ENCODE results near the gene EXOC3L1.

EXOC3L1 gene

DNA sequence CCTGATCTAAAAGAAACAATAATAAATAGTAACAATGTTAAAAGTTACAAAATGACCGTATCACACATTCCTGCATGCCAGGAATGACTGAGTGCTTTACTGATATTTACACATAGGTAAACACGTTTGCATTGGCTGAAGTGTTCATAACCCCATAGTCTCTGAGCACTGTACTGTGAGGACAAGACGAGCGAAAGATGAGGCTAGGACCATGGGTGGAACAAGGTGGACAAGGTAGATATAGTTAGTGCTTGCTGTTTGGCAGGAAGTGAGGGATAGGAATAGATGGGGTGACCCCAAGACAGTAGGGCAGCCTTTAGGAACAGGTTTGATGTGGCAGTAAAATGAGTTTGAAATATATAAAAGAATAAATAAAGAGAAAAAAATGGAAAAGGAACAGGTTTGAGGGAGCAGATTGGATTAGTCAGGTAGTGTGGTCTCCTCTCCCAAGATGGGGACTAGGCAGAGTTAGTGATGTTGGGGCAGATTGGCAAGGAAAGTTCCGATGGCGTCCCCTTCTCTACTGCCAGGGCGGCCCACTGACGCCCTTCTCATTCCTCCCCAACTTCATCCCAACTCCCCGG lies 1.6 kb upstream of the EXOC3L1 start:
- TF ChIP-seq, protein P1, sequence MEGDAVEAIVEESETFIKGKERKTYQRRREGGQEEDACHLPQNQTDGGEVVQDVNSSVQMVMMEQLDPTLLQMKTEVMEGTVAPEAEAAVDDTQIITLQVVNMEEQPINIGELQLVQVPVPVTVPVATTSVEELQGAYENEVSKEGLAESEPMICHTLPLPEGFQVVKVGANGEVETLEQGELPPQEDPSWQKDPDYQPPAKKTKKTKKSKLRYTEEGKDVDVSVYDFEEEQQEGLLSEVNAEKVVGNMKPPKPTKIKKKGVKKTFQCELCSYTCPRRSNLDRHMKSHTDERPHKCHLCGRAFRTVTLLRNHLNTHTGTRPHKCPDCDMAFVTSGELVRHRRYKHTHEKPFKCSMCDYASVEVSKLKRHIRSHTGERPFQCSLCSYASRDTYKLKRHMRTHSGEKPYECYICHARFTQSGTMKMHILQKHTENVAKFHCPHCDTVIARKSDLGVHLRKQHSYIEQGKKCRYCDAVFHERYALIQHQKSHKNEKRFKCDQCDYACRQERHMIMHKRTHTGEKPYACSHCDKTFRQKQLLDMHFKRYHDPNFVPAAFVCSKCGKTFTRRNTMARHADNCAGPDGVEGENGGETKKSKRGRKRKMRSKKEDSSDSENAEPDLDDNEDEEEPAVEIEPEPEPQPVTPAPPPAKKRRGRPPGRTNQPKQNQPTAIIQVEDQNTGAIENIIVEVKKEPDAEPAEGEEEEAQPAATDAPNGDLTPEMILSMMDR (IDR thresholded peaks at IDR 0.05; ENCODE audit: low read length, missing control alignments) = no peak
- no peak for DNase-seq (ENCODE audit: low read depth)
- H3K4me3 ChIP-seq (replicated peaks; ENCODE audit: low read depth, low read length) = peak overlapping the region; percentile 97

DNA sequence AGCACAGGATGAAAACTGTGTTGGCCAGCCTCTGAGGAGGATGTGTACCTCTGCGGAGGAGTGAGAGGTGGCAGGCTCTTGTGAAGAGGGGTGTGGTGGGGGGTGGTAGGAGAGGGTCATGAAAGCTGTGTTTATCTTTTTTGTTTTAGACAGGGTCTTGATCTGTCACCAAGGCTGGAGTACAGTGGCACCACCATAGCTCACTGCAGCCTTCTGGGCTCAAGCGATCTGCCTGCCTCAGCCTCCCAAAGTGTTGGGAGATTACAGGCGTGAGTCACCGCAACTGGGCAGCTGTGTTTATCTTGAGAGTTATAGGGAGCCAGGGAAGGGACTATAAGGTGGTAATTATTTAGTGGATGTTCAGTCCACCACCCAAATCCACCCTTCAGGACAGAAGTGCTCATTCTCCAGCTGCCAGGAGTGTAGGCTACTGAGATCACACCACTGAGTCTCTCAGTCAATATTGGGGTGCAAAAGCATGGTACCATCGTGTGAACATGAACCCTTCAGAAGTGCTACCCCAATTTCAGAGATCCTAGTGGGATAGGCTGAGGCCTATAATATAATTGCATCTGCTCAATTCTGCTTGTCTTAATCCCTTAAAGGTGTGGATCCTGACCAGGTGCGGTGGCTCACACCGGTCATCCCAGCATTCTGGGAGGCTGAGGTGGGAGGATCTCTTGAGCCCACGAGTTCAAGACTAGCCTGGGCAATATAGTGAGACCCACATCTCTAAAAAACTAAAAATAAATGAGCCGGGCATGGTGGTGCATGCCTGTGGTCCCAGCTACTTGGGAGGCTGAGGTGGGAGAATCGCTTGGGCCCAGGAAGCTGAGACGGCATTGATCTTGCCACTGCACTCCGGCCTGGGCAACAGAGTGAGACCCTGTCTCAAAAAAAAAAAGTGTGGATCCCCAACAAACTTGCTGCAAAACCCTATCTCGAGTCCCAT lies 788 bp upstream of the EXOC3L1 start:
- TF ChIP-seq, protein P1 (IDR thresholded peaks at IDR 0.05; ENCODE audit: low read length, missing control alignments) = no peak
- DNase-seq (ENCODE audit: low read depth) = peak; percentile 29

DNA sequence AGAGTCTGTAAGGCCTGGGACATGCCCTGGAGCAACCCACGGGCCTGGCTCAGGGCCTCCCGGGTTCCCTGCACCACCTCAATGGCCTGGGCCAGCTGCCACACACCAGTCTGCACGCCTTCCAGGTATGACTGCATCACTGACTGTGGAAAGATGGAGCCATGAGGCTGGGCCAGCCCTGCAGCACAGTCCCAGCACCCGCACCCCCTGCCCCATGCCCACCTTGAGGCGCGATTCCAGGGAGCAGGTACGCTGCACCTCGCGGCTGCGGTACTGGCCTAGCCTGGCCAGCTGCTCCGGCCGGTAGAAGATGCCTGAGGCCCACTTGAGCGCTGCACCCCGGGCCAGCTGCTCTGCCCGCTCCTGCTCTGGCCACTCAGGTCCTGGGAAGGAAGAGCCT lies 1.1 kb downstream of the EXOC3L1 start:
- TF ChIP-seq, protein P1 (IDR thresholded peaks at IDR 0.05; ENCODE audit: low read length, missing control alignments) = no peak
- H3K4me3 ChIP-seq (replicated peaks; ENCODE audit: low read depth, low read length) = no peak overlapping the region
- no peak for DNase-seq (ENCODE audit: low read depth)

More for the DNA sequence above, 788 bp upstream of the EXOC3L1 start:
- H3K4me3 ChIP-seq (replicated peaks; ENCODE audit: low read depth, low read length) = no peak overlapping the region

DNA sequence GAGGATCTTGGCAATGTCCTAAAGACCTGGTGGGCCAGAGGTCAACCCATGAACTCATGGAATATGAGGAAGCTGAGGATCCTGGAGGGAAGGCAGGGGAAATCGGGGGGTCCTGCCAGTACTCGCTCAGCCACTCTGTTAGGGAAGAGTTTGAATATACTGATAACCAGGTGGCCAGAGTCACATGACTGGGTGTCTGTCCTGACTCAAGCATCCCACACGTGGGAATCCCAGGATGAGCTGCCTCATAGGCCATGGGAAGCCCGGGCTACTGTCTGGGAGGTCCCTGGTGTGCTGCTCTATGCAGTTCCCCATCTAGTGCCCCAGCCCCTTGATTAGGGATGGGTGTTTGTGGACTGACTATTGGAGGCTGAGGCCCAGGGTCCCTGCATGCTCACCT lies 1.6 kb downstream of the EXOC3L1 start:
- TF ChIP-seq, protein P1 (IDR thresholded peaks at IDR 0.05; ENCODE audit: low read length, missing control alignments) = no peak
- no peak for DNase-seq (ENCODE audit: low read depth)
- no peak overlapping the region for H3K4me3 ChIP-seq (replicated peaks; ENCODE audit: low read depth, low read length)

DNA sequence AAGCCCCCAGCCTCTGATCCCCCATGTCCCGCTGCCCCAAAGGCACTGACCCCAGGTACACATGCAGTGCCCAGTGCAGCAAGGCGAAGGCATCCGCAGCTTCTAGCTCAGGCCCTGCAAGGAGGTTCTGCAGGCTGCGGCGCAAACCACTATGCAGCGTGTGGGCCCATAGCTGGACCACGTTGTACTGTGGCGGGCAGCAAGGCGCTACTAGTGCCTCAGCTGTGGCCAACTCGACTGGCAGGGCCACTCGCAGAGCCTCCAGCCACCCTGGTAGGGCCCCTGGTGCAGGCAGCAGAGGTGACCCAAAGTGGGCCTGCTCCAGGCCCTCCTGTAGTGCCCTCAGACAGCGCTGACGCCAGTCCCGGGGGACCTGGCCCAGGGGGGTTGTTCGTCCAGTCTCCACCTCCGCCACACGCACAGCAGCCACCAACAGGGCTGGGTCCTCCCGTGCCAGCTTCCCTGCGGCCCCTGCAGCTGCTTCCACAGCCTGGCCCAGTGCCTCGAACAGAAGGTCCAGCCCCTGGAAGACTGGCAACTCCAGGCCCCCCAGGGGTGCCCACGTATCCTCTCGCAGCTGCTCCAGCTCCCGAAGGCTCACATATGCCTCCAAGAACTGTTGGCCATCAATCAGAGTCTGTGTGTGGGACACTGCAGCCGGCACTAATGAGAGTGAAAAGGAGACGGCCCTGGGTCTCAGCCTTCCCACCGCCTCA lies 2.6 kb downstream of the EXOC3L1 start:
- no peak overlapping the region for H3K4me3 ChIP-seq (replicated peaks; ENCODE audit: low read depth, low read length)
- DNase-seq (ENCODE audit: low read depth) = no peak
- TF ChIP-seq, protein P1 (IDR thresholded peaks at IDR 0.05; ENCODE audit: low read length, missing control alignments) = no peak

DNA sequence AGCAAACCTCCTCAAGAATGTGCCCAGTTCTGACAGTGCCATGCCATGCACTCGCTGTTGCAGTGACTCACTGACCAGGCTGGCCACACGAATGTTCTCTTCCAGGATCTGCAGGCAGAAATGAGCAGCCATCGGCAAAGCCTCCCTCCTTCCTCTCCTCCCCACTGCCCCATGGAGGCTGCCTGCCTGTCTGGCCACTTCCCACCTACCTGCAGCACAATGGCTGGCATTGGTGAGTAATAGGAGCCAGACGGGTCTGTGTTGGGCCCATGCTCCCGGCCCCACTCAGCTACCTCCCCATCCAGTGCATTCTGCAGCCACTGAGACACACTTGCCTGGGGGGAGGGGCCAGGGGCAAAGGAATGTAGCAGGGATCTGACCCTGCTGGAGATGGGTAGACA lies 3.4 kb downstream of the EXOC3L1 start:
- no peak for DNase-seq (ENCODE audit: low read depth)
- TF ChIP-seq, protein P1 (IDR thresholded peaks at IDR 0.05; ENCODE audit: low read length, missing control alignments) = no peak
- H3K4me3 ChIP-seq (replicated peaks; ENCODE audit: low read depth, low read length) = no peak overlapping the region

Data from fibroblast of pulmonary artery (primary cell).